Ectodermal cell (in vitro differentiated cells): ENCODE results near the gene NHEJ1.

Source experiments
- H3K27ac ChIP-seq: 2 replicates; pipeline ENCODE4 v1.7.0; 2013; ENCODE audit warnings: mild to moderate bottlenecking, low read depth, low read length; ENCODE audit not compliant: insufficient read depth, poor library complexity, severe bottlenecking
- H3K27me3 ChIP-seq: 2 replicates; pipeline ENCODE4 v1.7.0; 2013; ENCODE audit warnings: mild to moderate bottlenecking, low read length; ENCODE audit not compliant: insufficient read depth, control insufficient read depth, poor library complexity, severe bottlenecking
- H3K36me3 ChIP-seq: one replicate; pipeline ENCODE4 v1.7.0; 2013; ENCODE audit warnings: low read length; ENCODE audit not compliant: control insufficient read depth, insufficient read depth
- H3K4me1 ChIP-seq: one replicate; pipeline ENCODE4 v1.7.0; 2013; ENCODE audit warnings: low read length; ENCODE audit not compliant: control insufficient read depth, insufficient read depth
- H3K4me3 ChIP-seq: 2 replicates; pipeline ENCODE4 v1.7.0; 2013; ENCODE audit warnings: low read depth, low read length, control low read depth; ENCODE audit not compliant: insufficient read depth
- H3K9me3 ChIP-seq: 2 replicates; pipeline ENCODE4 v1.7.0; 2013; ENCODE audit warnings: mild to moderate bottlenecking, low read length, moderate library complexity; ENCODE audit not compliant: control insufficient read depth
- WGBS, 2 experiments: methylation state at CpG; one replicate each; pipeline ENCODE4 v1.1.7; 2013; ENCODE audit warnings: missing lambda C conversion rate in 2 of 2; 5-methylcytosine and 5-hydroxymethylcytosine counted together

Gene NHEJ1

DNA sequence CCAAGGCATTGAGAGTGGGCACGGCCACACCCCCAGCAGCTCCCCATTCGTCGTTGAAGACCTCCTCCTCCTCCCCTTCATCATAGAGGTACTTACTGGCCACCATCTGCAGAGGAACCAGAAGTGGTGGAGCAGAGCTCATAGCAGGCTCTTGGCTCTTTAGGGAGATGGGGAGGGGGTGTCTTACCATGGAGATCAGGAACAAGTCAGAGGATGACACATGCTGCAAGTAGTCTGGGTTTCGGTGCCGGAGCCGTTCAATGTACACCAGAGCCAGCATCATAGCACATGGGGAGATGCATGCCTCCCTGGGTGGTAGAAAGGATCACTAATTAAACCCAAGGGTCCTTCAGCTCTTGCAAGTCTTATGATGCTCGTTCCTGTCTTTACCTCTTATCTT lies 14.2 kb upstream of the NHEJ1 start:
- 92 to 93% methylated on average over 7 of the region's 7 CpGs for WGBS, 2 experiments
- Histone ChIP-seq H3K27me3 (no peaks in the 10 kb centered on the region), H3K27ac (no peak overlapping the region), H3K36me3 (peaks cover 4% of the 10 kb centered on the region), H3K4me3 (no peak overlapping the region), H3K9me3 (no peaks in the 10 kb centered on the region), H3K4me1 (peaks cover 15% of the 10 kb centered on the region)

DNA sequence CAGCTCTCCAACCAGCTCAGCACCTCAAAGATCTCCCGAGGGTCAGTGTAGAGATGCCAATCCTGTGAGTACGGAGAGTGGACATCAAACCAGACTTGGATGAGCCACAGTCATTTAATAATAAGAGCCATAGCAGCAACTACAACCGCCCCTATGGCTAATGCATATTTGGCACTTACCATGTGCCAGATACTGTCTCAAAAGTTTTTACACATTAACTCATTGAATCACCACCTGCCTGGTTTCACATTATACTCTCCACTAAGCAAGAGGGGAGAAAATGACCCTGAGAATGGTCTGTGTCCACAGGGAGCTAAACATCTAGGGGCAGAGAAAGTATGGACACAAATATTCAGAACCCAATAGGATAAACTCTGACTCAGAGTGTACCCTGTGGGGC lies 13.5 kb upstream of the NHEJ1 start:
- peaks cover 12% of the 10 kb centered on the region for H3K4me1 ChIP-seq
- H3K9me3 ChIP-seq = no peaks in the 10 kb centered on the region
- no peaks in the 10 kb centered on the region for H3K27me3 ChIP-seq
- H3K36me3 ChIP-seq = no peaks in the 10 kb centered on the region
- H3K27ac ChIP-seq = no peak overlapping the region
- WGBS, 2 experiments = 88 to 97% methylated on average over 3 of the region's 3 CpGs
- no peak overlapping the region for H3K4me3 ChIP-seq

DNA sequence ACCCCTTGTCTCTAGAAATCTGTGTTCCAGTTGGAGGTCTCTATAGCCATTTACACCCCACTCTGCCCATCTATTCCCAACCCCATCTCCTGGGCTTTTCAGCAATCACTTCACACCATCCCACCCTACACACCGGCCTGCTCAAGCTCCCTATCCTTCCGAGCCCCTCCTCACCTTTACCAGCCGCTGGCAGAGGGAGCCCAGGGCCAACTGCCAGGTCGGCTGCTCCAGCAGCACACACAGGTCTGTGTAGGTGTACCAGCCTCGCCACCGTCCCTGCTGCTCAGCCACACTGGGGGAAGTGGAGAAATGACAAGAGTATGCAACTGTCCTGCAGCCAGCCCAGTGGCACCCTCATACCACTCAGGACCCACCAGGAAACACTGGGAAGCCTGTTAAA lies 12.6 kb upstream of the NHEJ1 start:
- WGBS, 2 experiments = 93 to 95% methylated on average over 6 of the region's 6 CpGs
- no peak overlapping the region for H3K4me3 ChIP-seq
- no peaks in the 10 kb centered on the region for H3K36me3 ChIP-seq
- H3K9me3 ChIP-seq = no peaks in the 10 kb centered on the region
- H3K27ac ChIP-seq = no peak overlapping the region
- H3K4me1 ChIP-seq = peaks cover 6% of the 10 kb centered on the region
- no peaks in the 10 kb centered on the region for H3K27me3 ChIP-seq

DNA sequence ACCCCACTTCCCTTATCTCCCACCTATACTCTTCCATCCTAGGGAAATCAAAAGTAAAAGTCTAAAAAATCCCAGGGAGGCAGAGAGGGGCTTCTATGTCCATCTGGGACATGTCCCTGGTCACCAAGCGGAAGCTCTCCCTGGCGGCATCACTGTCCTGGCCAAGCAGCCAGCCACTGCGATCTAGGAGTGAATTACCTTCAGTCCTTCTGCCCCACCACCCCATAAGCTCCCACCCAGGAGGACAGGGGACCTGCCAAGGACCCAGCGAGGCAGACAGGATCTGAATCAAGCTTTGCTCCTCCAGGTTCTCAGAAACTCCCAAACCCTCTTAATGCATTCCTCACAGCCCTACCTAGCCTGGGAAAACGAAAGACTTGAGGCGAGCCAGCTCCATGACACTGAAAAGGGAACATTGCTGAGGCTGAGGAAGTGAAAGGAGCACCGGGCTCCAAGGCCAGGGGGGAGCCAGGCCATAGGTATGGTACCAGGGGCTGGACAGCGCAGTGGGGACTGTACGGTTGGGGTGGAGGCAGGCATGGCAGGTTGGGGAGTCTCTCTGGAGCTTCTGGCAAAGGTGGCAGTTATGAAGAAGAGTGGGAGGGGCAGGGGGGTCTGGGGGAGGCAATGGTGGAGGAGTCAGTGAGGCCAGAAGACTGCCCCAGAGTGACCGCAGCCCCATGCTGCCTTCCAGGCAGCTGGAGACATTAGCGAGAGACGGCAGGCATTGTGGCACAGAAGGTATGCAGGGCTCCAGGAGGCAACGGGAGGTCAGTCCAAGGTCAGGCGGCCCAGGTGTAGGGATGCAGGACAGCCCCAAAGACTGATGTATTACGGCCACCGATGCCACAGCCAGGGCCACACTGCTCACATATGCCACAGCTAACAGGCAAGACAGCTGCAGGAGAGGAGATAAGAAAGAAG lies 11.9 kb upstream of the NHEJ1 start:
- H3K27ac ChIP-seq = no peak overlapping the region
- H3K4me1 ChIP-seq = peaks cover 6% of the 10 kb centered on the region
- no peaks in the 10 kb centered on the region for H3K36me3 ChIP-seq
- no peaks in the 10 kb centered on the region for H3K9me3 ChIP-seq
- WGBS, 2 experiments = 90% methylated on average over 16 of the region's 16 CpGs
- H3K4me3 ChIP-seq = no peak overlapping the region
- no peaks in the 10 kb centered on the region for H3K27me3 ChIP-seq

DNA sequence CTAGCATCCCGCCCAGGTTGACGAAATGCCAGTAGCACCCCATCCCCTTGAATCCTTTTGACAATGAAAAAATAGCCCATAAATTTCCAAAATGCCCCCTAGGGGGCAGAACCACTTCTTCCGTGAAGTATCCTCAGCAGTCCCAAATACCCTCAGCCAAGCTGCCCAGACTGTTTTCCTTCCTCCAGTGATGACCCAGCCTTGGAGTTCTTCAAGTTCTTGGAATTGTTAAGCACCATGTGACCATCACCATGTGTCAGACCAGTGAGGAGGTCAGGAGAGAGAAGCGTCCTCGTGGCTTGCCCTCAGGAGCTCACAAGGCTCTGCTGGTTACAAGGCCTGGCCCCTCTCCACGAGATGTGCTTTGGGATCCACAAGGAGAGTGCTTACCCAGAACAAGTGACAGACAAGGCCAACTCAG lies 10.6 kb upstream of the NHEJ1 start:
- H3K4me1 ChIP-seq = peaks cover 6% of the 10 kb centered on the region
- no peaks in the 10 kb centered on the region for H3K9me3 ChIP-seq
- WGBS, 2 experiments = 63 to 65% methylated on average over 6 of the region's 6 CpGs
- H3K4me3 ChIP-seq = no peak overlapping the region
- no peaks in the 10 kb centered on the region for H3K27me3 ChIP-seq
- H3K27ac ChIP-seq = no peak overlapping the region
- H3K36me3 ChIP-seq = no peaks in the 10 kb centered on the region

DNA sequence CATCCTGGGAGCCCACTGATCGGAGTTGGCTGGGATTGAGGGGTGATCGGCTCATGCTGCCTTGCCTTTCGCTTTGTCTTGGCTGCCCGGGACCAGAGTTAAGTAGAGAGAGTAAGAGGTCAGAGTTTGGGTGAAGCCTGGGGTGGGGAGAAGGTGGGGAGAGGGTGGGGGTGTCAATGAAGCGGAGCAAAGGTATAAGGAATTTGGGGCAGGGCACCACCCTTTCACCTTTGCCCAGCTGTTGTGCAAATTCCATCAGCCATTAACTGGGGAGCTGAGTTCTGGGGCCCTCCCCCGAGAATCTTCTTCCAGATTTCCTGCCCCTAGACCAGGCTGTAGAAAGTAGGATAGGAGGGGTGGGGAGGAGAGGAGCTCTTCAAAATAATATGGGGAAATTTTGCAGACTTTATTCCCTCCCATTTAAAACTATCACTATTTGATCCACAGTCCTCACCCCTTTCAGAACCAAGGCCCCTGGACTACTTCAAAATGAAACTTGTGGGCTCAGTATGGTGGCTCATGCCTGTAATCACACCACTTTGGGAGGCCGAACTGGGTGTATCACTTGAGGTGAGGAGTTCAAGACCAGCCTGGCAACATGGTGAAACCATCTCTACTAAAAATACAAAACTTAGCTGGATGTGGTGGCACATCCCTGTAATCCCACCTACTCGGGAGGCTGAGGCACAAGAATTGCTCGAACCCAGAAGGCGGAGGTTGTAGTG lies 9.5 kb upstream of the NHEJ1 start, which contains the start of gene SLC23A3:
TSS of gene SLC23A3 (minus strand) at position 100 of the 725 bp plus-strand sequence. CDS start at position 55, 45 bp downstream.
- Histone ChIP-seq H3K27ac (no peak within 1 kb of the TSS), H3K27me3 (no peaks in the 10 kb centered on the region), H3K4me3 (no peak within 1 kb of the TSS), H3K9me3 (no peaks in the 10 kb centered on the region), H3K36me3 (no peaks in the 10 kb centered on the region), H3K4me1 (no peaks in the 10 kb centered on the region)
- WGBS, 2 experiments = 89 to 90% methylated on average over 10 of the region's 10 CpGs

DNA sequence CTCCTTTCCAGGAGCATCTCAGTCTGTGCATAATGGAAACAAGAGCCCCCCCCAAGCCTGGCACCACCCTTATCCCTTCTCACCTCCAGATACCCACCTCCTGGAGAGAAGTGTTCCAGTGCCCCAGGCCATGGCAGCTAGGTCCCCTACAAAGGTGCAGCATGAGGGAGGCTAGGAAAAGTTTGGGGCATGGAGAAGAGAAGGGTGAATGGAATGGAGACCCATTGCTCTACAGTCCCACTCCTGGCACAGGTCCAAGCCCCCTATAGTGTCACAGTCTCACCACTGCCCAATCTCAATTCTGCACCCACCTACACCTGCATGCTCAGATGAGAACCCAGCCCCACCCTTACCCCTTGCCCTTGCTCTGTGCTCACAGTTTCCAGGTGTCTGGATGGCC lies 8.3 kb upstream of the NHEJ1 start:
- Histone ChIP-seq H3K4me3 (no peak overlapping the region), H3K27me3 (no peaks in the 10 kb centered on the region), H3K27ac (no peak overlapping the region), H3K4me1 (no peaks in the 10 kb centered on the region), H3K9me3 (no peaks in the 10 kb centered on the region), H3K36me3 (no peaks in the 10 kb centered on the region)

DNA sequence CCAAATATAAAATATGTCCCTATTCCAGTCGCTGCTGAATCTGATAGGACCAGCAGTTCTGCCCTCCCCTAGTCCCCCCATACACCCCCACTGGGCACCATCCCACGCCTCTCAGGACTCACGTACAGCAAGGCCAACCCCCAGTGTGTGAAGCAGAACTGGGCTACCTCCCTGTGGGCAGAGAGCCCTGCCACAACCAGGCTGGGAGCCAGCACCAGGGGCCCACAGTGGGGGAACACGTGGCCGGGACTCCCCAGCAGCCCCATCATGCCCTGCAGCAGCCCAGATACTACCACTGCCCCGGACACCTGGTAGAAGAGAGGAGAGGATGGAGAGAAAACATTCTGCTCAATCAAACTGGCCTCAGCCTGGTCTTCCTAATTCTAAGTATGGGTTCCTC lies 7.9 kb upstream of the NHEJ1 start:
- H3K36me3 ChIP-seq = no peaks in the 10 kb centered on the region
- no peak overlapping the region for H3K27ac ChIP-seq
- H3K27me3 ChIP-seq = no peaks in the 10 kb centered on the region
- 82 to 85% methylated on average over 6 of the region's 6 CpGs for WGBS, 2 experiments
- H3K9me3 ChIP-seq = no peaks in the 10 kb centered on the region
- no peaks in the 10 kb centered on the region for H3K4me1 ChIP-seq
- H3K4me3 ChIP-seq = no peak overlapping the region

DNA sequence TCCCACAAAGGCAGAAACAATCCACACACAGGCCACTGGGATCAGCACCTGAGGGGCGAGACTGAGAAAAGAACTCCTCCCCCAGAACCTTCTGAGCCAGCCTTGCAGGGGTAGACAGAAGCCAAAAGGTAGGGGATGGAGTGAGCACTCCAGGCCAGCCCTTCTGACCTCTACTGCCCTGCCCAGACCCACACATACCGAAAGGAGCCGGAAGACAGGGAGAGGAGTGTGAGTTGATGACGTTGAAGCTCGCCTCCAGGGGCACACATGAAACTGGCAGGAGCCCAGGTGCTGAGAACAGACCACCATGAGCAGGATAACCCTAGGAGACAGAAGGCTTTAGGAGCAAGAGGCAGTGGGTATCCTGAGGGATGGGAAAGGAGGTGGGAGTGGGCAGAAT lies 7.4 kb upstream of the NHEJ1 start:
- Histone ChIP-seq H3K27me3 (peaks cover 4% of the 10 kb centered on the region), H3K27ac (no peak overlapping the region), H3K4me3 (no peak overlapping the region), H3K9me3 (no peaks in the 10 kb centered on the region), H3K36me3 (no peaks in the 10 kb centered on the region), H3K4me1 (no peaks in the 10 kb centered on the region)
- WGBS, 2 experiments = 60 to 64% methylated on average over 5 of the region's 5 CpGs
